ENCODE data around the gene KRTAP19-3. TPM values are rescaled to one million over a fixed set of nuclear protein-coding genes. Genes with fewer than 3 reads are reported as not detected.
"Not testable (repeated sequence)": the region's sequence is repeated elsewhere in the genome, so short reads cannot be mapped to it uniquely, and the experiment has no call there.

Gene KRTAP19-3
- polyA plus RNA-seq, 1 donor (not counting 4 experiments of a cell fraction or from before 2014, with no cell fraction given) = not detected

DNA sequence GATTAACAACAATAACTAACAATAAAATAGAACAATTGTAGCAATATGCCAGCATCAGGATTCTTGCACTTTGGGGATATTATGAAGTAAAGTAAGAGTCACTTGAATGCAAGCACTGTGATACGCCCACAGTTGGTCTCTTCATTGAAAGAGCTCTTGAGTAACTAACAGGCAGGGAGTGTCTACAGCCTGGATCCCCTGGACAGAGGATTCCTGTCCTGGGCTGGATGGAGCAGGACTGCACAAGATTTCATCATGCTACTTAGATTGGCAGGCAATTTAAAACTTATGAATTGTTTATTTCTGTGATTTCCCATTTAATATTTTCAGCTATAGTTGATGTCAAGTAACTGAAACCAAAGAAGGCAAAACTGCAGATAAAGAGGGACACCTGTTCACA lies 23.9 kb upstream of the KRTAP19-3 start:
- H2AFZ ChIP-seq (ENCODE audit: control insufficient read depth, low read length) = no peak overlapping the region
- TF ChIP-seq, protein P1, sequence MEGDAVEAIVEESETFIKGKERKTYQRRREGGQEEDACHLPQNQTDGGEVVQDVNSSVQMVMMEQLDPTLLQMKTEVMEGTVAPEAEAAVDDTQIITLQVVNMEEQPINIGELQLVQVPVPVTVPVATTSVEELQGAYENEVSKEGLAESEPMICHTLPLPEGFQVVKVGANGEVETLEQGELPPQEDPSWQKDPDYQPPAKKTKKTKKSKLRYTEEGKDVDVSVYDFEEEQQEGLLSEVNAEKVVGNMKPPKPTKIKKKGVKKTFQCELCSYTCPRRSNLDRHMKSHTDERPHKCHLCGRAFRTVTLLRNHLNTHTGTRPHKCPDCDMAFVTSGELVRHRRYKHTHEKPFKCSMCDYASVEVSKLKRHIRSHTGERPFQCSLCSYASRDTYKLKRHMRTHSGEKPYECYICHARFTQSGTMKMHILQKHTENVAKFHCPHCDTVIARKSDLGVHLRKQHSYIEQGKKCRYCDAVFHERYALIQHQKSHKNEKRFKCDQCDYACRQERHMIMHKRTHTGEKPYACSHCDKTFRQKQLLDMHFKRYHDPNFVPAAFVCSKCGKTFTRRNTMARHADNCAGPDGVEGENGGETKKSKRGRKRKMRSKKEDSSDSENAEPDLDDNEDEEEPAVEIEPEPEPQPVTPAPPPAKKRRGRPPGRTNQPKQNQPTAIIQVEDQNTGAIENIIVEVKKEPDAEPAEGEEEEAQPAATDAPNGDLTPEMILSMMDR (optimal IDR thresholded peaks at IDR 0.05 in 1 of 3, IDR thresholded peaks at IDR 0.05 in 1 of 3, conservative IDR thresholded peaks at IDR 0.05 in 1 of 3; ENCODE audit: extremely low read depth in 1 of 3, insufficient read depth in 2 of 3, low read length in 3 of 3) = no peak
- TF ChIP-seq EZH2 (IDR thresholded peaks at IDR 0.05; ENCODE audit: low read length) = no peak
- H3K4me1 ChIP-seq (ENCODE audit: control insufficient read depth, extremely low read depth, insufficient read depth, low read length) = no peaks in the 10 kb centered on the region
- dilution Hi-C loops (cut with MboI; ENCODE audit: extremely low pct_ligation_motif_present, low sequenced_read_pairs) = no loop called here
- no peaks in the 10 kb centered on the region for H3K27me3 ChIP-seq (ENCODE audit: control insufficient read depth, extremely low read depth, insufficient read depth, low read length)
- H3K27ac ChIP-seq (ENCODE audit: control insufficient read depth, insufficient read depth, low read length) = no peak overlapping the region
- DNase-seq (ENCODE audit: low read depth, low spot score) = no peak
- no peaks in the 10 kb centered on the region for H3K9me1 ChIP-seq (ENCODE audit: control insufficient read depth, extremely low read depth, insufficient read depth, low read length)
- no peak overlapping the region for H3K9ac ChIP-seq (ENCODE audit: control insufficient read depth, extremely low read depth, insufficient read depth, low read length)
- no peaks in the 10 kb centered on the region for H3K36me3 ChIP-seq (ENCODE audit: control insufficient read depth in 2 of 2, extremely low read depth in 1 of 2, insufficient read depth in 2 of 2, low read length in 2 of 2)
- no peaks in the 10 kb centered on the region for H3K9me3 ChIP-seq (ENCODE audit: control insufficient read depth, low read depth, low read length)
- no peak for FAIRE-seq
- H3K4me2 ChIP-seq (ENCODE audit: control insufficient read depth, extremely low read depth, insufficient read depth, low read depth, low read length) = no peak overlapping the region
- H3K4me3 ChIP-seq (ENCODE audit: control insufficient read depth in 2 of 3, extremely low read depth in 1 of 3, insufficient read depth in 2 of 3, low read depth in 1 of 3, low read length in 3 of 3) = no peak overlapping the region
- no peaks in the 10 kb centered on the region for H3K79me2 ChIP-seq (ENCODE audit: control insufficient read depth, insufficient read depth, low read length)
- H4K20me1 ChIP-seq (ENCODE audit: control insufficient read depth, extremely low read depth, insufficient read depth, low read length) = no peaks in the 10 kb centered on the region

DNA sequence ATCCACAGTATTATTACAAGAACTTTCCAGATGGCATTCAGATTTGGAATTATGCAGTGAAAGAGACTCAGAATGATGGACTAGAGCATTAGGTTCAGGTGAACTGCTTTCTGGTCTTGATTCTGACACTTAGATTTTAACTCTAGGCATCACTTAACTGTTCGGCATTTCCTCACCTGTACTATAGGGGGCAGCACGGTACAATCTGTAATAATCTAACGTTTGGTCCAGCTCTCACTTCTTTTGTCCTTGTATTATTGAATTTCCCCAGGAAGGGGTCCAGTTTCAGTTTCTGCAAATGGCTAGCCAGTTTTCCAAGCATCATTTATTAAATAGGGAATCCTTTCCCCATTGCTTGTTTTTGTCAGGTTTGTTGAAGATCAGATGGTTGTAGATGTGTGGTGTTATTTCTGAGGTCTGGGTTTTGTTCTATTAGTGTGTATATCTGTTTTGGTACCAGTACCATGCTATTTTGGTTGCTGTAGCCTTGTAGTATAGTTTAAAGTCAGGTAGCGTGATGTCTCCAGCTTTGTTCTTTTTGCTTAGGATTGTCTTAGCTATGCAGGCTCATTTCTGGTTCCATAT lies 13.9 kb upstream of the KRTAP19-3 start:
- H3K4me2 ChIP-seq (ENCODE audit: control insufficient read depth, extremely low read depth, insufficient read depth, low read depth, low read length); FAIRE-seq; DNase-seq (ENCODE audit: low read depth, low spot score); H2AFZ ChIP-seq (ENCODE audit: control insufficient read depth, low read length); H3K4me1 ChIP-seq (ENCODE audit: control insufficient read depth, extremely low read depth, insufficient read depth, low read length); H3K4me3 ChIP-seq (ENCODE audit: control insufficient read depth in 2 of 3, extremely low read depth in 1 of 3, insufficient read depth in 2 of 3, low read depth in 1 of 3, low read length in 3 of 3); H3K27ac ChIP-seq (ENCODE audit: control insufficient read depth, insufficient read depth, low read length); H4K20me1 ChIP-seq (ENCODE audit: control insufficient read depth, extremely low read depth, insufficient read depth, low read length); H3K79me2 ChIP-seq (ENCODE audit: control insufficient read depth, insufficient read depth, low read length); H3K9me1 ChIP-seq (ENCODE audit: control insufficient read depth, extremely low read depth, insufficient read depth, low read length); H3K27me3 ChIP-seq (ENCODE audit: control insufficient read depth, extremely low read depth, insufficient read depth, low read length); H3K9me3 ChIP-seq (ENCODE audit: control insufficient read depth, low read depth, low read length); H3K9ac ChIP-seq (ENCODE audit: control insufficient read depth, extremely low read depth, insufficient read depth, low read length); dilution Hi-C loops (cut with MboI; ENCODE audit: extremely low pct_ligation_motif_present, low sequenced_read_pairs); H3K36me3 ChIP-seq (ENCODE audit: control insufficient read depth in 2 of 2, extremely low read depth in 1 of 2, insufficient read depth in 2 of 2, low read length in 2 of 2): not testable (repeated sequence)
- TF ChIP-seq, protein P1 (optimal IDR thresholded peaks at IDR 0.05 in 1 of 3, IDR thresholded peaks at IDR 0.05 in 1 of 3, conservative IDR thresholded peaks at IDR 0.05 in 1 of 3; ENCODE audit: extremely low read depth in 1 of 3, insufficient read depth in 2 of 3, low read length in 3 of 3) = peak; percentile 51 to 73 (median 62)

Data from keratinocyte (primary cell).